ENCODE data around the gene LRRC8C.

The LRRC8C gene

GRCh38 chr1:89724369-89725010, 91.6 kb downstream of the LRRC8C start:
- no peaks in the 10 kb centered on the region for H4K20me1 ChIP-seq (ENCODE audit: low read depth, low read length)
- H3K9me2 ChIP-seq (replicated peaks; ENCODE audit: insufficient read depth, low read length) = no peaks in the 10 kb centered on the region
- H3K27ac ChIP-seq (ENCODE audit: low read depth, low read length) = no peak overlapping the region
- no peak overlapping the region for H2AFZ ChIP-seq (ENCODE audit: low read depth, low read length, severe bottlenecking)
- no peak overlapping the region for H3K9ac ChIP-seq (ENCODE audit: low read length)
- H3K9me3 ChIP-seq (ENCODE audit: insufficient read depth, low read length) = no peaks in the 10 kb centered on the region
- TF ChIP-seq EZH2phosphoT487 (conservative IDR thresholded peaks at IDR 0.05; ENCODE audit: low read length) (no peak), CTCF (IDR thresholded peaks at IDR 0.05; ENCODE audit: insufficient read depth, low read length, poor library complexity, severe bottlenecking) (no peak)
- no peaks in the 10 kb centered on the region for H3K27me3 ChIP-seq (ENCODE audit: low read length)
- no peaks in the 10 kb centered on the region for H3K36me3 ChIP-seq (ENCODE audit: low read length)
- no peaks in the 10 kb centered on the region for H3K79me2 ChIP-seq (ENCODE audit: insufficient read depth, low read length)
- no peak overlapping the region for H3K4me3 ChIP-seq (ENCODE audit: insufficient read depth, low read length, poor library complexity, severe bottlenecking)
- H3F3A ChIP-seq (ENCODE audit: insufficient read depth) = no peaks in the 10 kb centered on the region
- H3K4me2 ChIP-seq (ENCODE audit: low read depth, low read length, poor library complexity, severe bottlenecking) = no peak overlapping the region

GRCh38 chr1:89725011-89725370, 92.1 kb downstream of the LRRC8C start:
- no peaks in the 10 kb centered on the region for H3K9me2 ChIP-seq (replicated peaks; ENCODE audit: insufficient read depth, low read length)
- H3K27ac ChIP-seq (ENCODE audit: low read depth, low read length) = no peak overlapping the region
- no peaks in the 10 kb centered on the region for H3K36me3 ChIP-seq (ENCODE audit: low read length)
- H3K9me3 ChIP-seq (ENCODE audit: insufficient read depth, low read length) = no peaks in the 10 kb centered on the region
- no peaks in the 10 kb centered on the region for H3K27me3 ChIP-seq (ENCODE audit: low read length)
- no peaks in the 10 kb centered on the region for H3K79me2 ChIP-seq (ENCODE audit: insufficient read depth, low read length)
- no peak overlapping the region for H3K4me2 ChIP-seq (ENCODE audit: low read depth, low read length, poor library complexity, severe bottlenecking)
- no peak for TF ChIP-seq CTCF (IDR thresholded peaks at IDR 0.05; ENCODE audit: insufficient read depth, low read length, poor library complexity, severe bottlenecking)
- TF ChIP-seq EZH2phosphoT487 (conservative IDR thresholded peaks at IDR 0.05; ENCODE audit: low read length) = no peak
- H4K20me1 ChIP-seq (ENCODE audit: low read depth, low read length) = no peaks in the 10 kb centered on the region
- no peak overlapping the region for H3K9ac ChIP-seq (ENCODE audit: low read length)
- no peak overlapping the region for H3K4me3 ChIP-seq (ENCODE audit: insufficient read depth, low read length, poor library complexity, severe bottlenecking)
- H2AFZ ChIP-seq (ENCODE audit: low read depth, low read length, severe bottlenecking) = no peak overlapping the region
- H3F3A ChIP-seq (ENCODE audit: insufficient read depth) = no peaks in the 10 kb centered on the region

GRCh38 chr1:89725631-89726030, 92.7 kb downstream of the LRRC8C start:
- no peak overlapping the region for H3K4me2 ChIP-seq (ENCODE audit: low read depth, low read length, poor library complexity, severe bottlenecking)
- H3F3A ChIP-seq (ENCODE audit: insufficient read depth) = no peaks in the 10 kb centered on the region
- no peaks in the 10 kb centered on the region for H3K36me3 ChIP-seq (ENCODE audit: low read length)
- no peaks in the 10 kb centered on the region for H3K9me2 ChIP-seq (replicated peaks; ENCODE audit: insufficient read depth, low read length)
- TF ChIP-seq EZH2phosphoT487 (conservative IDR thresholded peaks at IDR 0.05; ENCODE audit: low read length) (no peak), CTCF (IDR thresholded peaks at IDR 0.05; ENCODE audit: insufficient read depth, low read length, poor library complexity, severe bottlenecking) (no peak)
- no peaks in the 10 kb centered on the region for H3K79me2 ChIP-seq (ENCODE audit: insufficient read depth, low read length)
- H2AFZ ChIP-seq (ENCODE audit: low read depth, low read length, severe bottlenecking) = no peak overlapping the region
- no peak overlapping the region for H3K9ac ChIP-seq (ENCODE audit: low read length)
- no peaks in the 10 kb centered on the region for H3K9me3 ChIP-seq (ENCODE audit: insufficient read depth, low read length)
- H4K20me1 ChIP-seq (ENCODE audit: low read depth, low read length) = no peaks in the 10 kb centered on the region
- H3K27ac ChIP-seq (ENCODE audit: low read depth, low read length) = no peak overlapping the region
- no peak overlapping the region for H3K4me3 ChIP-seq (ENCODE audit: insufficient read depth, low read length, poor library complexity, severe bottlenecking)
- H3K27me3 ChIP-seq (ENCODE audit: low read length) = no peaks in the 10 kb centered on the region
